ENCODE data around the gene SCN11A.

- TF ChIP-seq CTCF (conservative IDR thresholded peaks at IDR 0.05 in 1 of 2, IDR thresholded peaks at IDR 0.05 in 1 of 2; ENCODE audit: extremely low read depth in 1 of 2, insufficient read depth in 1 of 2, low read depth in 1 of 2, low read length in 2 of 2): no peak
- no peak for TF ChIP-seq EZH2 (IDR thresholded peaks at IDR 0.05; ENCODE audit: borderline replicate concordance, low read length)
Observed at GRCh38 chr3:39005295-39005694, 46.4 kb downstream of the SCN11A start.
